ENCODE measurements around the gene SYNPO2. TPM values are rescaled to one million over a fixed set of nuclear protein-coding genes. Genes with fewer than 3 reads are reported as not detected.

Gene SYNPO2
- total and polyA plus RNA-seq, 2 of the 8 experiments (the other 6 are each of a cell fraction or from before 2014, with no cell fraction given), result 0.50 to 4.2 TPM

DNA sequence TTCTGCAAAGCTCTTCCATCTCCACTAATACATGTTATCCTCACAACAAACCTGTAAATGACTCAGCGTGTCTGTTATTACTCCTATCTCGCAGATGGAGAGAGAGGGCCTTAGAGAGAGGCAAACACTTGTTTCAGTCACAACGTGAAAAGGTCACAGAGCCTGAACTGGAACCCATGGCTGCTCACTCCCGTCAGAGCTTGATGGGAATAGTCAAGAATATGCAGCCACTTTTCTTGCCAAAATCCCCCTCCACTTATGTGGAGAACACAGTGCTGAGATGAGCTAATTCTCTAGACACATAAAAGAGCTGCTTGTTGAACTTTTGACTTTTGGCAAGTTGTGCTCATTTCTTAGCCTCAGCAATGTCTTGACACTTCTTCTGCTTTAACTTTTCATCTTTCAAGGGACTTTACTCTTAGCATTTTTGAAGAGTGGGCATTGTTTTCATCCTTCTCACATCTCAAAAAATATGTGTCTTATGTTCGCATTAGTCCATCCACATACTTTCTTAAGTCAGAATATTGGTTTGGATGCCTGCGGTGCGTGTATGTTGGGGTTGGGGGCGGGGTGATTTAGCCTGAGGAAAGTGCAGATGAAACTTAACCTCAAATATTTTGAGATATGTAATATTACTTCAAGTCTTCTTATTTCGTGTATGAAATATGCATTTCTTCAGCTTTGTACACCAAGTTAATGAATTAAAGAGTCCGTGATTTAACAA lies 69.2 kb downstream of the SYNPO2 start:
- CTCF ChIA-PET (ENCODE audit: partially characterized antibody), result interaction anchor here (0.6 to 1.7 kb wide), 2 partner anchors 9 to 236 kb away, joined by 3 to 7 read pairs; no protein-coding TSS in a partner anchor
- H3K27me3 ChIP-seq (replicated peaks in 1 of 4; ENCODE audit: control insufficient read depth in 3 of 4, extremely low read depth in 1 of 4, insufficient read depth in 3 of 4, low read length in 3 of 4), result no peaks in the 10 kb centered on the region
- no peak overlapping the region for H3K56ac ChIP-seq (replicated peaks; ENCODE audit: insufficient read length, low read depth, low read length)
- TF ChIP-seq EGR1 (IDR thresholded peaks at IDR 0.05; ENCODE audit: borderline replicate concordance, low read depth, low read length), result no peak
- no peak for TF ChIP-seq KDM5A (IDR thresholded peaks at IDR 0.05; ENCODE audit: low read length)
- TF ChIP-seq SP4 (IDR thresholded peaks at IDR 0.05; ENCODE audit: low read length), result no peak
- TF ChIP-seq TAF1 (IDR thresholded peaks at IDR 0.05; ENCODE audit: low read depth, low read length), result no peak
- no peak for TF ChIP-seq BCL11A (IDR thresholded peaks at IDR 0.05; ENCODE audit: low read depth in 2 of 2, low read length in 2 of 2)
- no peak overlapping the region for H3K27ac ChIP-seq (ENCODE audit: low read depth, low read length)
- no peak overlapping the region for H2AK5ac ChIP-seq (ENCODE audit: low read depth, low read length)
- H2BK5ac ChIP-seq (ENCODE audit: low read depth, low read length), result no peak overlapping the region
- H3K4me2 ChIP-seq (ENCODE audit: insufficient read depth in 1 of 2, low read depth in 2 of 2, low read length in 2 of 2), result no peak overlapping the region
- no peak overlapping the region for H4K8ac ChIP-seq (ENCODE audit: extremely low read depth, insufficient read depth, low read length)
- H3K4ac ChIP-seq (replicated peaks; ENCODE audit: insufficient read length, low read depth, low read length), result no peak overlapping the region
- H4K20me1 ChIP-seq (replicated peaks in 1 of 2; ENCODE audit: control insufficient read depth in 1 of 2, insufficient read depth in 2 of 2, low read length in 2 of 2), result no peaks in the 10 kb centered on the region
- H3K9ac ChIP-seq (replicated peaks in 1 of 4; ENCODE audit: extremely low read depth in 1 of 4, low read depth in 3 of 4, low read length in 3 of 4), result no peak overlapping the region
- H3K14ac ChIP-seq (ENCODE audit: insufficient read length), result no peak overlapping the region
- no peaks in the 10 kb centered on the region for H3K79me2 ChIP-seq (ENCODE audit: control insufficient read depth in 1 of 2, insufficient read depth in 2 of 2, low read length in 2 of 2)
- H2BK15ac ChIP-seq (ENCODE audit: low read length), result no peak overlapping the region
- H3K23me2 ChIP-seq (ENCODE audit: low read depth, low read length), result no peaks in the 10 kb centered on the region
- no peaks in the 10 kb centered on the region for H3K79me1 ChIP-seq (ENCODE audit: low read depth, low read length)
- FAIRE-seq (no peak), DNase-seq (ENCODE audit: low read depth in 1 of 2, low spot score in 2 of 2) (no peak)
- H4K5ac ChIP-seq (ENCODE audit: insufficient read length, low read depth, low read length), result no peak overlapping the region
- H3K4me3 ChIP-seq (ENCODE audit: extremely low read depth in 1 of 4, insufficient read depth in 2 of 4, low read depth in 3 of 4, low read length in 4 of 4), result no peak overlapping the region
- H3K4me1 ChIP-seq (replicated peaks in 1 of 4; ENCODE audit: control insufficient read depth in 3 of 4, insufficient read depth in 4 of 4, low read length in 3 of 4), result no peaks in the 10 kb centered on the region
- H3K36me3 ChIP-seq (ENCODE audit: control insufficient read depth in 2 of 4, insufficient read depth in 4 of 4, low read length in 3 of 4), result no peaks in the 10 kb centered on the region
- H2BK20ac ChIP-seq (ENCODE audit: low read length), result no peak overlapping the region
- H4K91ac ChIP-seq (replicated peaks; ENCODE audit: insufficient read length, low read length), result no peak overlapping the region
- no peak overlapping the region for H3K18ac ChIP-seq (ENCODE audit: extremely low read depth, low read length)
- H3K9me3 ChIP-seq (ENCODE audit: insufficient read depth in 2 of 2, low read depth in 1 of 2, low read length in 1 of 2), result no peaks in the 10 kb centered on the region
- no peak overlapping the region for H2AFZ ChIP-seq (ENCODE audit: low read length)
- no peak overlapping the region for H3K23ac ChIP-seq (ENCODE audit: insufficient read length)
- 89% methylated on average over 10 of the region's 10 CpGs; no CpG with 5 or more reads in 1 of the 2 experiments for WGBS, 2 experiments (ENCODE audit: extremely low coverage in 1 of 2, insufficient coverage in 1 of 2, insufficient read length in 1 of 2, insufficient replicate concordance in 2 of 2, low coverage in 1 of 2, low lambda C conversion rate in 2 of 2, missing lambda C conversion rate in 1 of 2)
- no peak overlapping the region for H2BK12ac ChIP-seq (ENCODE audit: low read depth, low read length)
- no peak overlapping the region for H2BK120ac ChIP-seq (replicated peaks; ENCODE audit: low read depth, low read length)
- POLR2A ChIA-PET (ENCODE audit: partially characterized antibody), result interaction anchor here (0.6 kb wide), 1 partner anchor 8 kb away, joined by 3 read pairs; no protein-coding TSS in a partner anchor

Data from H1 (cell line).